SK-N-SH (cell line): Measurements from ENCODE around the gene NFYA. TPM values are rescaled to one million over a fixed set of nuclear protein-coding genes. Genes with fewer than 3 reads are reported as not detected.
"Not testable (repeated sequence)": the region's sequence is repeated elsewhere in the genome, so short reads cannot be mapped to it uniquely, and the experiment has no call there.

Experiments
- CTCF ChIA-PET: fragments of 300-600, 350-600 bp; formaldehyde crosslinking; extraction: SDS; loops from one replicate; lab custom pipeline; 2021; lab: Yijun Ruan, JAX
- POLR2A ChIA-PET: fragments of 350-600 bp; sonication (Branson Sonifier 250); formaldehyde crosslinking; extraction: SDS; loops from one replicate; lab custom pipeline; 2020; ENCODE audit warnings: antibody characterized with exemption, inconsistent platforms; lab: Yijun Ruan, JAX
- DNase-seq: peaks from one replicate; pipeline ENCODE4 v3.0.0; 2012
- H2AFZ ChIP-seq: fragments of 200-600 bp; sonication (generic); 2 replicates; pipeline ENCODE4 v1.8.1; 2016; ENCODE audit warnings: antibody characterized with exemption, mild to moderate bottlenecking, low read depth
- H3F3A ChIP-seq: fragments of 200-600 bp; sonication (generic); replicated peaks from 2 replicates; pipeline ENCODE3; 2016; ENCODE audit warnings: antibody characterized with exemption, mild to moderate bottlenecking; ENCODE audit not compliant: insufficient read depth
- H3K27ac ChIP-seq, 2 experiments: fragments of 200-500 bp in 1 of 2; fragments of 200-600 bp in 1 of 2; sonication (Bioruptor generic) in 1 of 2; sonication (generic), shearing (Covaris generic) in 1 of 2; 2 replicates each; pipeline versions ENCODE4 v1.5.1 to v1.6.1; 2014 to 2016; ENCODE audit warnings: low read depth in 2 of 2, inconsistent platforms in 1 of 2, low read length in 1 of 2, mild to moderate bottlenecking in 1 of 2, mixed read lengths in 1 of 2
- H3K27me3 ChIP-seq: fragments of 200-600 bp; sonication (generic), shearing (Covaris generic); 2 replicates; pipeline ENCODE4 v1.6.1; 2016; ENCODE audit warnings: mixed run types; ENCODE audit not compliant: insufficient read depth
- H3K36me3 ChIP-seq, 2 experiments: fragments of 200-500 bp in 1 of 2; fragments of 200-600 bp in 1 of 2; sonication (Bioruptor generic) in 1 of 2; sonication (generic) in 1 of 2; replicated peaks in 1 of 2; 2 replicates each; pipeline versions ENCODE3 to v1.5.1; 2014 to 2016; ENCODE audit warnings: low read length in 1 of 2, mild to moderate bottlenecking in 1 of 2; ENCODE audit not compliant: insufficient read depth in 2 of 2, control insufficient read depth in 1 of 2
- H3K4me1 ChIP-seq, 2 experiments: fragments of 200-500 bp in 1 of 2; fragments of 200-600 bp in 1 of 2; sonication (Bioruptor generic) in 1 of 2; sonication (generic), shearing (Covaris generic) in 1 of 2; 2 replicates each; pipeline versions ENCODE4 v1.5.1 to v1.6.1; 2014 to 2016; ENCODE audit warnings: low read depth in 1 of 2, low read length in 1 of 2, mixed run types in 1 of 2; ENCODE audit not compliant: insufficient read depth in 2 of 2, control insufficient read depth in 1 of 2
- H3K4me2 ChIP-seq: fragments of 200-600 bp; sonication (generic), shearing (Covaris generic); 2 replicates; pipeline ENCODE4 v1.6.1; 2017; ENCODE audit warnings: mixed run types
- H3K4me3 ChIP-seq, 2 experiments: fragments of 200-500 bp in 1 of 2; fragments of 200-600 bp in 1 of 2; sonication (Bioruptor generic) in 1 of 2; sonication (generic), shearing (Covaris generic) in 1 of 2; 2 replicates each; pipeline versions ENCODE4 v1.5.1 to v1.8.1; 2014 to 2016; ENCODE audit warnings: low read depth in 2 of 2, inconsistent platforms in 1 of 2, low read length in 1 of 2, mild to moderate bottlenecking in 1 of 2, mixed read lengths in 1 of 2, moderate library complexity in 1 of 2
- H3K79me2 ChIP-seq: fragments of 200-600 bp; sonication (generic); 2 replicates; pipeline ENCODE4 v1.8.1; 2017; ENCODE audit warnings: mild to moderate bottlenecking; ENCODE audit not compliant: insufficient read depth
- H3K9ac ChIP-seq: fragments of 200-600 bp; sonication (generic); 2 replicates; pipeline ENCODE4 v1.6.1; 2017; ENCODE audit warnings: mixed run types
- H3K9me2 ChIP-seq: fragments of 200-600 bp; sonication (generic); 2 replicates; pipeline ENCODE4 v1.6.1; 2017; ENCODE audit warnings: mixed run types
- H3K9me3 ChIP-seq: fragments of 200-600 bp; sonication (generic); 2 replicates; pipeline ENCODE4 v1.6.1; 2017; ENCODE audit warnings: mixed run types, mild to moderate bottlenecking, moderate library complexity
- H4K20me1 ChIP-seq: fragments of 200-600 bp; sonication (generic); 2 replicates; pipeline ENCODE4 v1.6.1; 2017; ENCODE audit warnings: mild to moderate bottlenecking, mixed run types; ENCODE audit not compliant: insufficient read depth
- CHD2 ChIP-seq: fragments of 150-350 bp; IDR thresholded peaks from 2 replicates; pipeline ENCODE4 v1.6.1; 2018; ENCODE audit warnings: low read length; ENCODE audit not compliant: partially characterized antibody
- ELF1 ChIP-seq: IDR thresholded peaks from 2 replicates; pipeline ENCODE4 v1.4.0; 2012
- EP300 ChIP-seq, 2 experiments: IDR thresholded peaks; 2 replicates each; pipeline versions ENCODE4 v1.4.0 to v1.6.1; 2012; ENCODE audit warnings: borderline replicate concordance in 1 of 2, low read depth in 1 of 2, low read length in 1 of 2
- FOSL2 ChIP-seq: IDR thresholded peaks from 2 replicates; pipeline ENCODE4 v1.4.0; 2012; ENCODE audit warnings: low read depth, mild to moderate bottlenecking, moderate library complexity, borderline replicate concordance
- GABPA ChIP-seq: IDR thresholded peaks from 2 replicates; pipeline ENCODE4 v1.4.0; 2012; ENCODE audit warnings: low read depth, mild to moderate bottlenecking
- GATA2 ChIP-seq: sonication (generic); formaldehyde crosslinking; IDR thresholded peaks from 2 replicates; pipeline ENCODE4 v1.5.0; 2020; ENCODE audit warnings: mild to moderate bottlenecking, missing genetic modification reagents
- JUND ChIP-seq: IDR thresholded peaks from 2 replicates; pipeline ENCODE4 v1.4.0; 2012
- MXI1 ChIP-seq: IDR thresholded peaks from 2 replicates; pipeline ENCODE4 v1.6.1; 2012; ENCODE audit warnings: mild to moderate bottlenecking, low read depth, low read length, improper control_type of control experiment
- NFIC ChIP-seq: IDR thresholded peaks from 2 replicates; pipeline ENCODE4 v1.4.0; 2012; ENCODE audit warnings: borderline replicate concordance
- PBX3 ChIP-seq: IDR thresholded peaks from 2 replicates; pipeline ENCODE4; 2012
- RAD21 ChIP-seq: IDR thresholded peaks from 2 replicates; pipeline ENCODE4 v1.6.1; 2012; ENCODE audit warnings: mild to moderate bottlenecking, low read length
- REST ChIP-seq: IDR thresholded peaks from 2 replicates; pipeline ENCODE4 v1.6.1; 2012; ENCODE audit warnings: mild to moderate bottlenecking, low read depth, low read length, moderate library complexity
- RFX5 ChIP-seq: IDR thresholded peaks from 2 replicates; pipeline ENCODE4 v1.6.1; 2012; ENCODE audit warnings: mild to moderate bottlenecking, improper control_type of control experiment, low read length
- RXRA ChIP-seq: IDR thresholded peaks from 2 replicates; pipeline ENCODE4 v1.4.0; 2012; ENCODE audit warnings: low read depth, mild to moderate bottlenecking, borderline replicate concordance
- SIN3A ChIP-seq: IDR thresholded peaks from 2 replicates; pipeline ENCODE4 v1.6.1; 2012; ENCODE audit warnings: low read depth, mild to moderate bottlenecking, low read length, moderate library complexity, borderline replicate concordance
- SMC3 ChIP-seq: IDR thresholded peaks from 2 replicates; pipeline ENCODE4 v1.6.1; 2012; ENCODE audit warnings: low read depth, low read length, improper control_type of control experiment
- TAF1 ChIP-seq: IDR thresholded peaks from 2 replicates; pipeline ENCODE4 v1.6.1; 2012; ENCODE audit warnings: low read depth, mild to moderate bottlenecking, low read length, moderate library complexity, borderline replicate concordance
- TCF12 ChIP-seq: IDR thresholded peaks from 2 replicates; pipeline ENCODE4 v1.4.0; 2012
- TEAD4 ChIP-seq: IDR thresholded peaks from 2 replicates; pipeline ENCODE4 v1.4.0; 2012; ENCODE audit warnings: mild to moderate bottlenecking, borderline replicate concordance; ENCODE audit not compliant: insufficient read depth
- USF1 ChIP-seq: IDR thresholded peaks from 2 replicates; pipeline ENCODE4 v1.4.0; 2012; ENCODE audit warnings: low read depth, borderline replicate concordance
- WGBS: methylation state at CpG from one replicate; pipeline ENCODE4 v1.1.6; 2017; ENCODE audit warnings: low lambda C conversion rate; 5-methylcytosine and 5-hydroxymethylcytosine counted together
- polyA plus RNA-seq, 3 experiments: library from polyadenylated mRNA; depleted of rRNA; stranded (reverse); fragments of >200 nt; gene quantifications; 2 replicates each; pipeline ENCODE4 v1.2.3, GENCODE V29; 2012

The NFYA gene
- polyA plus RNA-seq, 1 of the 3 experiments (the other 2 are of a cell fraction): 6.8 TPM

GRCh38 chr6:41103847-41104246 is 31.1 kb downstream of the NFYA start (continued):
- TF ChIP-seq REST (no peak), ELF1 (no peak)

GRCh38 chr6:41111017-41111416 is 38.2 kb downstream of the NFYA start:
- no peaks in the 10 kb centered on the region for H3K79me2 ChIP-seq
- no peaks in the 10 kb centered on the region for H3K9me3 ChIP-seq
- no peaks in the 10 kb centered on the region for H3F3A ChIP-seq
- H3K9ac ChIP-seq: no peak overlapping the region
- WGBS: 97% methylated on average over 3 of the region's 3 CpGs
- TF ChIP-seq NFIC (no peak), RFX5 (no peak), USF1 (no peak), EP300 (IDR thresholded peaks at IDR 0.05; ENCODE audit: borderline replicate concordance in 1 of 2, low read depth in 1 of 2, low read length in 1 of 2) (no peak), JUND (no peak), CHD2 (no peak), TCF12 (no peak), SMC3 (no peak), SIN3A (no peak), FOSL2 (no peak), TEAD4 (no peak), GATA2 (CRISPR knock-in tag) (no peak), PBX3 (no peak), TAF1 (no peak), GABPA (no peak), RAD21 (no peak), ELF1 (no peak), MXI1 (no peak), RXRA (no peak)
- H4K20me1 ChIP-seq: no peaks in the 10 kb centered on the region
- H3K4me1 ChIP-seq: no peaks in the 10 kb centered on the region
- POLR2A ChIA-PET: interaction anchor here (0.6 to 0.7 kb wide), 2 partner anchors 524 to 1659 kb away, joined by 4 read pairs; partner anchors contain the start of gene LRFN2
- no peak overlapping the region for H2AFZ ChIP-seq
- no peaks in the 10 kb centered on the region for H3K27me3 ChIP-seq
- no peak overlapping the region for H3K4me3 ChIP-seq
- no peak overlapping the region for H3K4me2 ChIP-seq
- CTCF ChIA-PET: interaction anchor here (1.0 kb wide), 1 partner anchor 9 kb away, joined by 3 read pairs; no protein-coding TSS in a partner anchor
- DNase-seq: no peak
- no peaks in the 10 kb centered on the region for H3K36me3 ChIP-seq
- H3K27ac ChIP-seq: no peak overlapping the region
- no peaks in the 10 kb centered on the region for H3K9me2 ChIP-seq

- H3K4me2 ChIP-seq, H3K4me3 ChIP-seq, DNase-seq, H3K9me2 ChIP-seq, H3K9me3 ChIP-seq, H2AFZ ChIP-seq, H3F3A ChIP-seq, H3K27ac ChIP-seq, H3K36me3 ChIP-seq, H3K9ac ChIP-seq, H3K4me1 ChIP-seq, H3K79me2 ChIP-seq, CTCF ChIA-PET, POLR2A ChIA-PET, H4K20me1 ChIP-seq, H3K27me3 ChIP-seq: not testable (repeated sequence)
- 90% methylated on average over 2 of the region's 2 CpGs for WGBS
Observed at GRCh38 chr6:41115027-41115426, 42.3 kb downstream of the NFYA start.
